Measurements from ENCODE around the gene PTPRD. TPM values are rescaled to one million over a fixed set of nuclear protein-coding genes. Genes with fewer than 3 reads are reported as not detected.

Gene PTPRD
- total RNA-seq, 1 donor, result 0.52 TPM

DNA sequence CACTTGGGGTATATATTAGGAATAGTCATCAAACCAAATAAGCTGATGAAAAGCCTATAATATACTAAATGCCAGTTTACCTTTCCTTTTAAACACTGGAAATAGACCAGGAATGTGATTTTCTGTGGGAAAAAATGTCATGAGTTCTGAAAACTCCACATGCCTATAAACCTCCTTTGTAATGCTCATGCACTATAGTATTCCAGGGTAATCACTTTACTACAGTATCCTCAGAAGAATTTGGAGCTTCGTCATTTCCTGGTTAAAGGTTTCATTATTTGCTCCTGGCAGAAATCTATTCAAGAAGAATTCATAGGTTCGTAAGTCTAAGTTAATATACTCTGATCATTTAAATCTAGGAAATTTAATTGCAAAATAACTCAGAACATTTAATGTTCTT, 1736.5 kb downstream of the PTPRD start:
- no peaks in the 10 kb centered on the region for H3K9me3 ChIP-seq (ENCODE audit: low read depth, low read length)
- H3K4me1 ChIP-seq (ENCODE audit: insufficient read depth, low read length), result no peaks in the 10 kb centered on the region
- no peak overlapping the region for H3K4me3 ChIP-seq (ENCODE audit: low read length)
- no peaks in the 10 kb centered on the region for H3K27me3 ChIP-seq (ENCODE audit: insufficient read depth, low read length)

DNA sequence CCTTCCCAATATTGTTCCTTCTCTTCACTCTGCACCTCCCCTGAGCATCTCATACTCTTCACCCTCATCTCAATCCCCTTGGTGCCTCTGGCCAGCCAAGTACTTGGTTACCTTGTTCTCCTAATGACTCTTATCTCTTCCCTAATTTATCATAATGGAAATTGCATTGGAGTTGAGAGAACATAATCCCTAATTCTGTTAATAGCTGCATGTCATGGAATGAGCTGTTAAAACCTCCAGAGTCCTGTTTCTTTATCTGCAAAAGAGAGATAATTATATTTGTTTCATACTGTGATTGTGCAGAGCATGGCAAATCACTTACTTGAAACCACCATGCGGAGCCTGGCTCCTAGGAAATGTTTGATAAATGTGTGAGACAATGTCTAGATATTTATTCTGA, 1738.3 kb downstream of the PTPRD start:
- Histone ChIP-seq H3K4me3 (ENCODE audit: low read length) (no peak overlapping the region), H3K4me1 (ENCODE audit: insufficient read depth, low read length) (no peaks in the 10 kb centered on the region), H3K9me3 (ENCODE audit: low read depth, low read length) (no peaks in the 10 kb centered on the region), H3K27me3 (ENCODE audit: insufficient read depth, low read length) (no peaks in the 10 kb centered on the region)

DNA sequence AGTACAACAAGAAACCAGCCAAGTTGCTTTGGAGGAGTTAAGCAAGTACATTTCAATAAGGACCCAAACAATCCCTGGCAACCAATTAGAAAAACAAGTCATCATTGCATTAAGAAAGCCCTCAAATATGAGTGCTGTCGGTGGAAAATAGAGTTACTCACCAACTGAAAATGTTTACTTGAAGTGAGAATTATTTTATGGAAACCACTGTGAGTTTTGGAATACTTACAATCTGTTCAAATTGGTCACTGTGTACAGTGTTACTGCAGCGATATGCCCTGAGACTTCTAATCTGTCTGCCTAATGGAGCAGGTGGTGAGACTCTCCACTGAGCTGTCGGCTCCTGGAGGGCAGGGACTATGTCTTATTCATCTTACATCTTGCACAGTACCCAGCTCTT, 1740.0 kb downstream of the PTPRD start:
- Histone ChIP-seq H3K4me3 (ENCODE audit: low read length) (no peak overlapping the region), H3K27me3 (ENCODE audit: insufficient read depth, low read length) (no peaks in the 10 kb centered on the region), H3K9me3 (ENCODE audit: low read depth, low read length) (no peaks in the 10 kb centered on the region), H3K4me1 (ENCODE audit: insufficient read depth, low read length) (no peaks in the 10 kb centered on the region)

DNA sequence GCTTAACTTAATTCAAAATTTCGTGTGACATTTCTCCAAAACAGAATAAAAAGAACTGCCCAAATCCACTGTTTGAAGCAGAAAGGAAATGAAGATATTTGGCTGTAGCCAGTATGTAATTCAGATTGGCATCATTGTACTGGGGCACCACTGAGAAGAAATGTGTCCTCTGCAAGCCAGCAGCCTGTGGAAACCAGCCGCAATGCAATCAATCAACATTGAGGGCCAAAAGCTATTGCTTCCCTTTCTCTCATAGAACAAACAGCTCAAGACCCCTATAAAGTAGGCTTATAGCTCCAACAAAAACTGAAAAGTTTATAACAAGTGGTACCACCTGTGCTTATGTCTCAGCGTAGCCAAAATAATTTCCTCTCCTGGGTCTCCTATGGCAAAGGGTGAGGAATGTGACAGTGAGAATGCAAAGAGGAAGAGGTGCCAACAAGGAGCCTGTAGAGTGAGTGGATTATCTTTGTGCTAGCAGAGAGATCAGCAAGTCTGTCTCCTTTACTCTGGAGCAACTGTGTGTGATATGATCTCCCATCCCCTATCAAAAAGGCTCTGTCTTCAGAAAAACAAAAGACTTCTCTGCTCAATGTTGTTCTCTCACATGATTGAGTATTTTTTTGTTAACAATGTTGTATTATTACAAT, 1740.9 kb downstream of the PTPRD start:
- Histone ChIP-seq H3K27me3 (ENCODE audit: insufficient read depth, low read length) (no peaks in the 10 kb centered on the region), H3K4me3 (ENCODE audit: low read length) (no peak overlapping the region), H3K9me3 (ENCODE audit: low read depth, low read length) (no peaks in the 10 kb centered on the region), H3K4me1 (ENCODE audit: insufficient read depth, low read length) (no peaks in the 10 kb centered on the region)

DNA sequence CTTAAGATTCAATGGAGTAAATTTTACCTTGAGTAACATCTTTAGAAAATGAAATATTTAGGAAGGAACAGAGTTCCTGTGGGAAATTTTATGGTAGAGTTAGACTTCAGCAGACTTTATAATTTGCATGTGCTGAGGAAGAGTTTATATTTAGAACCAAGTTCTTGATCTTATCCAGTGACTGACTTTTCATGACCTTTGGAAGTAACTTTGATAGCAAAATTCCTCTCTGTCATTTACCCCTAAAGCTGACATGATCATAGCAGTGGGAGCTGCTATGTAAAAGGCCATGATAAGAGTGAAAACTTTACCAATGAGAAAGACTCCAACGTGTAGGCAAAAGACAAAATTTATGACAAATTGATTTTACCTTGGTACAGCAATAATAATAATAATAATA, 1741.4 kb downstream of the PTPRD start:
- no peaks in the 10 kb centered on the region for H3K4me1 ChIP-seq (ENCODE audit: insufficient read depth, low read length)
- no peak overlapping the region for H3K4me3 ChIP-seq (ENCODE audit: low read length)
- H3K9me3 ChIP-seq (ENCODE audit: low read depth, low read length), result no peaks in the 10 kb centered on the region
- H3K27me3 ChIP-seq (ENCODE audit: insufficient read depth, low read length), result no peaks in the 10 kb centered on the region

DNA sequence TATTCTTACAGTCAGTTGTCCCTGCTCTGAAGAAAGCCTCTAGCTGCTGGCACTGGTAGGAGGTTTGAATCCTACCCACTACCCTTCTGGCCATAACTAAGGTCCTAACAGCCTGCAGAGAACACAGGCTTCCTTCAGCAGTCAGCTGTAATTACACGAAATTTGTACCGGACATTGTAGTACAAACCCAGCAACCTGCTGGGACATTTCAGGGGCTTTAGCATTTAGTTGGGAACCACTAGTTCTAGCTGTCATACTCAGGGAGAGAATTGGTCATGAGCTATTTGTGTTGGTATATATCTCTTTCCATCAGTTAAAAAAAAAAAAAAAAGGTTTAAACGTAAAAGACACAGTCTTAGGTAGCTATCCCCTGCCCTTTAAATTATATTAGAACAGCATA, 1743.0 kb downstream of the PTPRD start:
- Histone ChIP-seq H3K27me3 (ENCODE audit: insufficient read depth, low read length) (no peaks in the 10 kb centered on the region), H3K4me1 (ENCODE audit: insufficient read depth, low read length) (no peaks in the 10 kb centered on the region), H3K4me3 (ENCODE audit: low read length) (no peak overlapping the region), H3K9me3 (ENCODE audit: low read depth, low read length) (no peaks in the 10 kb centered on the region)

DNA sequence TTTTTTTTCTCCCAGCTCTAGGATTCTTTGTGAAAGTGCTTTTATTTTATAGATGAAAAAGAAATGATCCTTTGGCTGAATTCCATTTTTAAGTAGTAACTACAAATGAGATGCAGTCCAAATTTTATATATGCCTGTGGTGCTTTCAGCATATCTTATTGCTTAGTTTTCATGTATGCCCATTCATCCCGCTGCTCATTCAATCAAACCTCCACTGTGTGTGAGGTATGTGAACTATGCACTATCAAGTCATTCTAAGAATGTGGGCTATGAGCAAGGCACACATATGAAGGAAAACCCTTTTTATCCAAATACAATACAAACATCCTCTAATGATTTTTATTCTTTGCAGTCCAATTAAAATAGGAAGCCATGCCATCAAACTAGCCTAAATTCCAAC, 1744.2 kb downstream of the PTPRD start:
- Histone ChIP-seq H3K4me3 (ENCODE audit: low read length) (no peak overlapping the region), H3K4me1 (ENCODE audit: insufficient read depth, low read length) (no peaks in the 10 kb centered on the region), H3K9me3 (ENCODE audit: low read depth, low read length) (no peaks in the 10 kb centered on the region), H3K27me3 (ENCODE audit: insufficient read depth, low read length) (no peaks in the 10 kb centered on the region)

DNA sequence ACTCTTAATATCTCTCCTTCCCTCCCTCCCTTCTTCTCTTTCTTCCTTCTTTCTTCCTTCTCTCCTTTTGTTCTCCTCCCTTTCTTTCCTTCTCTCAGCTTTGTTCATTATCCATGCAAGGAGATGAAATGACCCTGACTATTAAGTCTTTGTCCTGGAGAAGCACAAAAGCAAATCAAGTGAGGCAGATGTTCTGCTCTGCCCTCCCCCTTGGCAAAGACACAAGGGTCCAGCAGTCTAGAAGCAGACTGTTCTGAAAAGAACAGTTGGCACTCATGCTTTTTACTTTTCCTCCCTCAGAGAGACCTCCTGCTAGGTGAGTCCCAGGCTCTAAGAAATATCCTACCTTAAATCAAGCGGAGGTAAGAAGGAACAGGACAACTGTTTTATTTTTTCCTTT, 1745.7 kb downstream of the PTPRD start:
- H3K27me3 ChIP-seq (ENCODE audit: insufficient read depth, low read length), result no peaks in the 10 kb centered on the region
- no peaks in the 10 kb centered on the region for H3K4me1 ChIP-seq (ENCODE audit: insufficient read depth, low read length)
- no peak overlapping the region for H3K4me3 ChIP-seq (ENCODE audit: low read length)
- H3K9me3 ChIP-seq (ENCODE audit: low read depth, low read length), result no peaks in the 10 kb centered on the region

DNA sequence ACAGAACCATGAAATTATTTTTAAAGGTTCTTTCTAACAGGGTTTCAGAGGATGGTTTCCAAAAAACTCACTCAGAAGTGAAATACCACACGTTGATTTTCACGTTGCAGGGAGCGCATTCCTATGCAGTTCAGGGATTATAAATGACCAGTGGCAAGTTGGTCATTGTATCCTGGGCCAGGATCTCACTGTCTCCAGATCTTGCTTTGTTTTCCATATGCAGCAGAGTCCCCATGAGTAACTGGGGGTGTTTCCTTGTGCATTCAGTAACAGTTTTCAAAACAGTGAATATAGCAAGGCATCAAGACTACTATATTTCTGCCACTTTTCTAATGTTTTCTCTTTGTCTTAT, 1748.3 kb downstream of the PTPRD start:
- Histone ChIP-seq H3K9me3 (ENCODE audit: low read depth, low read length) (no peaks in the 10 kb centered on the region), H3K4me3 (ENCODE audit: low read length) (no peak overlapping the region), H3K4me1 (ENCODE audit: insufficient read depth, low read length) (no peaks in the 10 kb centered on the region), H3K27me3 (ENCODE audit: insufficient read depth, low read length) (peaks cover 4% of the 10 kb centered on the region)

DNA sequence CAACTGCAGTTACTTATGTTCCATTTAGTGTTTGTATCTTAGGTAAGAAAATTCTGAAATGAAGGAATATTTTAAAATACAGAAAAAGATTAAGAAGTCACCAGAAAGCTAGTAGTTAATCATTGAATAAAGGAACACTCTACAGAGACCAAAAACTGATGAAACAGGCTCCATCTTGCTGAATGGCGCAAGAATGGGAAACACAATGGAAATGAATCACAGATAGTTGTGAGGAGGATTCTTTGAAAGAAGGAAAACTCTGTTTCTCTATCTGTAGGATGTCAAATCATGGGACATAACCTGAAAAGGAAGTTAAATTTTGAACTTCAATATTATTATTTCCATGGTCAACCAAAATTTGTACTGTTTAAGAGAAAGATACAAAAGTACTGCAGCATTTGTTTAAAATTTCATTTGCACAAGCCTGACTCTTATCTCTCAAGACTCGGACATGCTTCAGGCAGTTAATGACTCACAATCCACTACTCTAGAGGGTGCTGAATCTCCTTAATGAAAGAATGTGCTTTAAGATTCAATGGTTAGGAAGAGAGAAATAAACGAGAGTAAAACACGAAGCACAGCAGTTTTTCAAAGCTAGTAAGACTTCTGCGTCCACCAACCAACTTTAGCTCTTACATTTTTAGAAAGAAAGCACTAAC, 1748.8 kb downstream of the PTPRD start:
- no peaks in the 10 kb centered on the region for H3K4me1 ChIP-seq (ENCODE audit: insufficient read depth, low read length)
- H3K9me3 ChIP-seq (ENCODE audit: low read depth, low read length), result no peaks in the 10 kb centered on the region
- H3K4me3 ChIP-seq (ENCODE audit: low read length), result no peak overlapping the region
- H3K27me3 ChIP-seq (ENCODE audit: insufficient read depth, low read length), result peaks cover 7% of the 10 kb centered on the region

DNA sequence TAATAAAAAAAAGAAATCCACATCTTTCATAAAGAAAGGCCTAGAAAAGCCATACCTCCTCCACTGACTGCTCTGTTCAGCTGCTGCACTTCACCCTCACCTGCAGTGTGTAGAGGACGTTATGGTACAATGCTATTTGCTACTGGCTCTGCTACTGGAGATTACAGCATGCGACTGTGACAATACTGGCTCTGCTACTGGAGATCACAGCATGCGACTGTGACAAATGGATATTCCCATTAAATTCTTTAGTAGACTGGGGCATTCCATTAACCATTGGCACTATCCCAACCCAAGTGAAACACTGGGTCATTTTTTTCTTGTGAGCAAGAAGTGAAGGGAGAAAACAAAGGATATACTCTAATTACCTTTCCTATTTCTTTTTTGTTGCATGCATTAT, 1749.7 kb downstream of the PTPRD start:
- no peak overlapping the region for H3K4me3 ChIP-seq (ENCODE audit: low read length)
- H3K9me3 ChIP-seq (ENCODE audit: low read depth, low read length), result no peaks in the 10 kb centered on the region
- peaks cover 16% of the 10 kb centered on the region for H3K27me3 ChIP-seq (ENCODE audit: insufficient read depth, low read length)
- H3K4me1 ChIP-seq (ENCODE audit: insufficient read depth, low read length), result no peaks in the 10 kb centered on the region

DNA sequence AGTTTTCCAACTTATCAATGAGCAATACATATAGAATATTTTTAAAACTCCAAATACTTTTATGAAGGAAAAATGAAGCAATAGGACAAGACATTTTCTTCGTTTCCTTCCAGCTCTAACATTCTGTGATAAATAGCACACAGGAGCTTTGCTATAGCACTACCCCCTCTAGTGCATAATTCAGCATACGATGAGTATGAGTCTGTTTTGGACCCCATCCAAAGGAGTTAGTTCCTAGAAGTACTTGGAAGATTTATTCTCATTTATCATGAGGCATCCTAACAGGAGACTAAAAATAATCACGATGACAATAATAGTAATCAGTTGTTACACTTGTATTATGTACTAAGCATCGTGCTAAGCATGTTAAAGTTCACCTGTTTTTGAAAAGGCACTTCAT, 1751.9 kb downstream of the PTPRD start:
- Histone ChIP-seq H3K4me3 (ENCODE audit: low read length) (no peak overlapping the region), H3K4me1 (ENCODE audit: insufficient read depth, low read length) (peaks cover 8% of the 10 kb centered on the region), H3K27me3 (ENCODE audit: insufficient read depth, low read length) (peaks cover 32% of the 10 kb centered on the region)

DNA sequence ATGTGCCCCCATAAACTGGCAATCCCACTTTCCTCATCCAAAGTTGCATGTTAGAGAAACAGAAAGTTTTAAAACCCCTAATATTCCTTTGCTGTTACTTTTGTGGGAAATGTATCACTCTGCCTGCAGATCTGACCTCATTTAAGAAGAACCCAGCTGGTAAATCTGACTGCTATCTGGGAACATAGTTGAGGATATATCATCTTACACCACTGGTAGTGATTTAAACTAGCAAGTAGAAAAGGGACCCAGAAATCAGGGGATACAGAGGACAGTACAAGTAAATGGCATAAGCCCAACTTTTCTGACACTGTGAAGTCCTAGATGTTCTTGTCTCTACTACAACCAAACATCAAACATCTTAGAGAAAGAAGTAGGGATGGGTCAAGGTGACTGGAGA, 1752.7 kb downstream of the PTPRD start:
- peaks cover 41% of the 10 kb centered on the region for H3K27me3 ChIP-seq (ENCODE audit: insufficient read depth, low read length)
- H3K9me3 ChIP-seq (ENCODE audit: low read depth, low read length), result no peaks in the 10 kb centered on the region
- no peak overlapping the region for H3K4me3 ChIP-seq (ENCODE audit: low read length)
- H3K4me1 ChIP-seq (ENCODE audit: insufficient read depth, low read length), result peaks cover 8% of the 10 kb centered on the region

More for the DNA sequence above, 1751.9 kb downstream of the PTPRD start:
- H3K9me3 ChIP-seq (ENCODE audit: low read depth, low read length), result no peaks in the 10 kb centered on the region

DNA sequence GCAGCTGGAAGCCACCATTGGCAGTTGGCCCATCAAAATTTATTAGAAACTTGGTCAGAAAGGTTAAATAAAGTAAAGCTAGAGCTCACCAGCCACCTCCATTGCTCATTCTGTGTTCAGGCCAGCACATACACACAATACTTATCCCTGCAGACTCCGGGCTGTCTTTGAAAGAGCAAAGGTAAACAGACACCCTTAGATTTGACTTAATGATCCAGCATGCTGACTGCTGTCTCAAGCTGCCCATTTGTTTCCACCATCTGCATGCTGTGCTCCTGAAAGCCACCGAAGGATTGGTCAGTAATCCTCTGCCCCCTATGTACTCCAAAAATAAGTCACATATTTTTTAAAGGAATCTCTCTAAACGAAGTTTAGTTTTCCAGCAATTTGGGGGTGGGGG, 1753.4 kb downstream of the PTPRD start:
- peaks cover 8% of the 10 kb centered on the region for H3K4me1 ChIP-seq (ENCODE audit: insufficient read depth, low read length)
- no peaks in the 10 kb centered on the region for H3K9me3 ChIP-seq (ENCODE audit: low read depth, low read length)
- no peak overlapping the region for H3K4me3 ChIP-seq (ENCODE audit: low read length)
- peaks cover 43% of the 10 kb centered on the region for H3K27me3 ChIP-seq (ENCODE audit: insufficient read depth, low read length)

DNA sequence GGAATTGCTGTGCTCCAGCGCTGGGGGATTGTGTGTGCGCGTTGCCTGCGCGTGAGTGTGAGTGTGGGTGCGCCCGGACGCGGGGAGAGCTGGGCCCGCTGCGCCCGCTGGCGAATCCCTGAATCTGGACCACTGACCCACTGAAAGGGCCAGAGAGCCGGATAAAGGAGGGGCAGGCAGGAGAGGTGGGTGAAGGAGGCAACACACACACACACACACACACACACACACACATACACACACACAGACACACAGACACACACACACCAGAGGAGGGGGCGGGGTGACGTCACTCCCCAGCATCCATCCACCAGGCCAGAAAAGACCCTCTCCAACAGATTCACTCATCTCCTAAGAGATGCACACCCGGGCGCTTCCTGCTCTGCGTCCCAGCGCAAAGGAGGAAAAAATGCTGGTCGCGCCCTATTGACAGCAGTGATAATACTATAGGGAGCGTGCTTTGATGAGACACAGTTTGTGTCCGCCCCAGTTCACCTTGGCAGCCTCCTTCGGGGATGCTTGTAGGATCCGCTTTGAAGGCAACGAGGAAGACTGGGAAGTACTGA, 1754.1 kb downstream of the PTPRD start:
- Histone ChIP-seq H3K4me3 (ENCODE audit: low read length) (no peak overlapping the region), H3K9me3 (ENCODE audit: low read depth, low read length) (no peaks in the 10 kb centered on the region), H3K4me1 (ENCODE audit: insufficient read depth, low read length) (peaks cover 8% of the 10 kb centered on the region), H3K27me3 (ENCODE audit: insufficient read depth, low read length) (peaks cover 43% of the 10 kb centered on the region)
